AG10803 (cell line): Measurements from ENCODE around the gene TTLL10.

Experiments
- DNase-seq: peaks from one replicate; pipeline ENCODE4 v3.0.0; 2010; ENCODE audit warnings: low read depth
- H3K4me3 ChIP-seq: 2 replicates; pipeline ENCODE4 v1.5.1; 2011; ENCODE audit warnings: mild to moderate bottlenecking, low read length, control low read depth
- CTCF ChIP-seq: conservative IDR thresholded peaks from 2 replicates; pipeline ENCODE4 v1.5.1; 2011; ENCODE audit warnings: mild to moderate bottlenecking, low read length, control low read depth, inconsistent platforms

The TTLL10 gene

DNA sequence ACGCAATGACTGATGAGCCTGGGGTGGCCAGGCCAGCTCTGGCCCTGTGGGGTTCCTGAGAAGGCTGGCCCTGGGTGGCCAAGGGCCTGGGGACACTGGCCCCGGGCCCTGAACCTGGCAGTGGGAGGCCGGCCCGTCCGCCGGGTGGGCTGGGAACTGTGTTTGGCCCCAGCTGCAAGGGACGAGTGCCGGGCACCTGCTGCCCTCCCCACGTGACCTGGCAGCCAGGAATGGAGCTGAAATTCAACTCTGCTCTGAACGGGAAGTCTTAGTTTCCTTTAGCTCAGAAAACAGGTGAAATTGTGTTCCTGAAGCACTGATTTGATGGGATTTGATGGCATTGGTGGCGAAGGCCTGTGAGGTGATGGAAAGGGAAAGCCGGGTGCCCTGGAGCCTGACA, 8.2 kb upstream of the TTLL10 start:
- DNase-seq, result no peak
- no peak for TF ChIP-seq CTCF
- H3K4me3 ChIP-seq, result no peak overlapping the region

DNA sequence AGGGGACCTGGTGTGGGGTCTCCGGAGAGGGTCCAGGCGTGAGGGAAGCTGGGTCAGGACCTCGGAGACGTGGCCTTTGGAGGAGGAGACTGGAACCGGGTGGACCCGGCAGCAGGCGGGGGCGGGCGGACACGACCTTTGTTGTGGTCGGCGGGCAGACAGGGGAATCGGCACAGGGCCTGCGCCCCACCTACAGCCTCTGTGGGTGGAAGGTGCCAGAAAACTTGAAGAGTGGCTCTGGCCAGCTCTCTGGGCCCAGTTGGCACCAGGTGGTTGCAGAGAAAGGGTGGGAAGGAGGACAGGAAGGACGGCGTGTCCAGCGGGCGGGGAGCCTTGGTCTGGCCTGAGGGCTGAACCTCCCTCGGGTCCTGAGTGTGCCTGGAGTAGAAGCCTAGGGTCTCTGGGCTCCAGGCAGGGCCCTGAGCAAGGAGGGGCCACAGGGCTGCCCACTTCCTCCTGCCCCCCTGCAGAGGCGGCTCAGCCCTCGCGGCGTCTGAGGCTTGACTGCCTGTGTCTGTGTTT, 7.7 kb upstream of the TTLL10 start:
- no peak overlapping the region for H3K4me3 ChIP-seq
- no peak for TF ChIP-seq CTCF

DNA sequence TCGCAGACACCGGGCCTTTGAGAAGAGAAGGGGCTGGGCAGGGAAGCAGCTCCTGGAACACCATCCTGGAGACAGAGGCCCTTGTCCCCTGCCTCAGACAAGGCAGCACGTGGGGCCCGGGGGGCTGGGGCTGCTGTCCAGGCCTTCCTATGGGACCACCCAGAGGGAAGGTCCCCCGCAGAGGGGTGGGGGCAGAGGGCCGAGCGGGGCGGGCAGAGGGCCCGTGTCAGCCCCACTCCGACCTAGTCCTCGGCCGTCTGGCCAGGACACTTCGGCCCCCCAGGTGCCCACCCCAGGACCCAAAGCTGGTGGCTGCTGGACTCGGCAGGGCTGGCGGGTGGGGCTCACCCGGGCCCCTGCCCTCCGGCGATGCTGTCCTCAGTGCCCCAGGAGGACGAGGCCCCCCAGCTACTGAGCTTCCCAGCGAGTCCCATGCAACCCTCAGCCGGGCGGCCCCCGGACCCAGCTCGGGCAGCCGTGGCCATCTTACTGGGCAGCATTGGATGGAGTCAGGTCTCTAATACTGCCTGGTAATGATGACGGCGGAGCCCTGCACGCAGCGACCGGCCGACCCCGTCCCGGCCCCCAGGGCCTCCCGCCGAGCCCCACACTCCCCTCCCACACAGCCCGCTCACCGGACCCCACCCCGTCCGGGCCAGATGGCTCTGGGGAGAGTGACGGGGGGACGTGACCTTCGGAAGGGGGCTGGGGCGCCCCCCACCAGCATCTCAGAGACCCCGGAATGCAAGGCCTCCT, 6.9 kb upstream of the TTLL10 start:
- no peak overlapping the region for H3K4me3 ChIP-seq
- no peak for TF ChIP-seq CTCF
- DNase-seq, result no peak

More for the DNA sequence above, 7.7 kb upstream of the TTLL10 start:
- DNase-seq, result no peak

DNA sequence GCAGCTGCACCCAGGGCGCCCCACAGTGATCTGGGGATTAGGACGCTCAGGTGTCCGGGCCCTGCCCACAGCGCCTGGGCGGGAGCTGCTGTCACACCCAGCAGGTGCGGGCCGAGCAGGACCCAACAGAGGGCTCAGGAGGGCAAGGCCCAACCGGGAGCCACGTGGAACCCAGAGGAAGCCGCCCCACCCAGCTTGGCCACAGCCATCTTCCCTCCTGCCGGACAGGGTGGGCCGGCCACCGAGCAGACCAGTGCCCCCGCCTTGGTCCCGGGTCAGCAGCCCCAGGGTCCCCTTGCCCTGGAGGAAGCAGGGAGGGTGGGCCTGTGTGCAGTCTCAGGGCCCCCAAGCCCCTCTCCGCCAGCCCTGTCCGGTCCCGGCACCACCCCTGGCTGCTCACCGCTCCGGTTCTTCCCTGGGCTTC, 6.3 kb upstream of the TTLL10 start:
- no peak overlapping the region for H3K4me3 ChIP-seq
- no peak for TF ChIP-seq CTCF
- no peak for DNase-seq

- H3K4me3 ChIP-seq, result no peak overlapping the region
- no peak for TF ChIP-seq CTCF
- DNase-seq, result no peak
Measured at GRCh38 chr1:1167841-1168450, 5.7 kb upstream of the TTLL10 start.

- DNase-seq, result no peak
- no peak for TF ChIP-seq CTCF
- H3K4me3 ChIP-seq, result no peak overlapping the region
Measured at GRCh38 chr1:1168451-1169411, 4.9 kb upstream of the TTLL10 start.
